Activated naive CD8-positive, alpha-beta T cell treated with anti-CD3 and anti-CD28 coated beads for 36 hours (primary cell): ENCODE measurements around the gene CACNG7. TPM values are rescaled to one million over a fixed set of nuclear protein-coding genes. Genes with fewer than 3 reads are reported as not detected.

Experiments
- DNase-seq: peaks from one replicate; pipeline ENCODE4 v3.0.0; 2021
- H3K27ac Mint-ChIP-seq: one replicate; pipeline ENCODE4 v1.8.0; 2022; ENCODE audit warnings: mild to moderate bottlenecking, moderate library complexity, mixed read lengths
- H3K27me3 Mint-ChIP-seq: one replicate; pipeline ENCODE4 v1.8.0; 2022; ENCODE audit warnings: mild to moderate bottlenecking, mixed read lengths
- H3K36me3 Mint-ChIP-seq: one replicate; pipeline ENCODE4 v1.8.0; 2021; ENCODE audit warnings: mild to moderate bottlenecking, mixed read lengths
- H3K4me1 Mint-ChIP-seq: one replicate; pipeline ENCODE4 v1.8.0; 2021; ENCODE audit warnings: mixed read lengths
- H3K4me3 Mint-ChIP-seq: one replicate; pipeline ENCODE4 v1.8.0; 2022; ENCODE audit warnings: mild to moderate bottlenecking, moderate library complexity, mixed read lengths
- H3K9me3 Mint-ChIP-seq: one replicate; pipeline ENCODE4 v1.8.0; 2022; ENCODE audit warnings: mixed read lengths
- total RNA-seq, 2 experiments: library from RNA; stranded (reverse); gene quantifications; one replicate each; pipeline ENCODE4 v1.2.3, GENCODE V29; 2021

CACNG7 gene
- total RNA-seq, 2 experiments from 2014 or later = not detected

DNA sequence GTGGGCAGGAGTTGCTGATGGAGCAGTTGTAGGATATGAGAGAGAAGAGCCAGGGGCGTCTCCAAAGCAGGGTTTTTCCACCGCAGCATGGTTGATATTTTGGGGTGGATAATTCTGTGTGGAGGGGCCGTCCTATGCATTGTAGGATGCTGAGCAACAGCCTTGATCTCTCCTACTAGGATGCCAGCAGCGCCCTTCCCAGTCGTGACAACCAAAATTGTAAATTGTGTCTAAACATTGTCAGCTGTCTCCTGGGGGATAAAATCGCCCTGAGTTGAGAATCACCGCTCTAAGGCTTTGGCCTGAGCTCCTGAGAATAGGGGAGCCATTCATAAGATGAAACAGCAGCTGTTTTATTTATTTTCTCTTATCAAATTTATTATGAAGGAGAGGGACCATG is 57.9 kb downstream of the CACNG7 start:
- Mint-ChIP-seq H3K4me3 (no peak overlapping the region), H3K27me3 (peaks cover 79% of the 10 kb centered on the region), H3K9me3 (no peaks in the 10 kb centered on the region), H3K4me1 (no peaks in the 10 kb centered on the region), H3K27ac (no peak overlapping the region), H3K36me3 (no peaks in the 10 kb centered on the region)
- no peak for DNase-seq

DNA sequence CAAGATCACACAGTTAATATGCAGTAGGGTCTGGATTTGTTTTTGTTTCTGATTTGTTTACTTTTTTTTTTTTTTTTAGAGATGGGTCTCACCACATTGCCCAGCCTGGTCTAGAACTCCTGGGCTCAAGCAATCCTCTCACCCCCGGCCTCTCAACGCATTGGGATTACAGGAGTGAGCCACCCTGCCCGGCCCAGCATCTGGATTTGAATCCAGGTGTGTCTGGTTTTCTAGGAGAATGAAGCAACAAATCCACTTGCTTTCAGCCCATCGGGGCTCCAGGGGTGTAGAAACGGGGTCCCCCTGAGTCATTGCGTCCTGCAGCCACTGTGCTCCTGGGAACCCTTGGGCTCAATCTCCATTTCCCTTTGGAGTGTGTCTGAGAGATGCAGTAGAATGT is 60.3 kb downstream of the CACNG7 start:
- DNase-seq = no peak
- Mint-ChIP-seq H3K4me3 (no peak overlapping the region), H3K27ac (no peak overlapping the region), H3K36me3 (no peaks in the 10 kb centered on the region), H3K9me3 (no peaks in the 10 kb centered on the region), H3K4me1 (no peaks in the 10 kb centered on the region), H3K27me3 (peaks cover 74% of the 10 kb centered on the region)

DNA sequence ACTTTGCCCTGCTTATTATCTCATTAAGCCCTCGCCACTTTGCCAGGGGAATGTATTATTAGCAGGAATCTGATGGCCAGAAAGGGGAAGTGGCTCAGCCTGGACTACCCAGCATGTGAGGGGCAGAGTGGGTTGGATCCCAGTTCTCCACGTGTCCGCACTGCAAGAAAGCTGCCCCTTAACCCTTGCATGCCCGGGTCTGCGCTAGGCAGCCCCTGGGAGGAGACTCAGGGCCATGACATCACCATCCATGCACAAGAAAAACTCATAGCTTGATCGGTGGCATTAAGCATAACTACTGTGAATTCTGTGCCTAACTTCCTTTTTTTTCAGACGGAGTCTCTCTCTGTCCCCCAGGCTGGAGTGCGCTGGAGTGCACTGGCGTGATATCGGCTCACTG is 62.6 kb downstream of the CACNG7 start:
- no peaks in the 10 kb centered on the region for H3K36me3 Mint-ChIP-seq
- no peak for DNase-seq
- no peak overlapping the region for H3K27ac Mint-ChIP-seq
- H3K4me1 Mint-ChIP-seq = no peaks in the 10 kb centered on the region
- H3K9me3 Mint-ChIP-seq = no peaks in the 10 kb centered on the region
- H3K4me3 Mint-ChIP-seq = no peak overlapping the region
- peaks cover 67% of the 10 kb centered on the region for H3K27me3 Mint-ChIP-seq

GRCh38 chr19:53977429-53977990 is 68.4 kb downstream of the CACNG7 start:
- Mint-ChIP-seq H3K27ac (no peak overlapping the region), H3K36me3 (peaks cover 13% of the 10 kb centered on the region), H3K9me3 (peaks cover 13% of the 10 kb centered on the region)

GRCh38 chr19:53977991-53978731 is 69.1 kb downstream of the CACNG7 start:
- peaks cover 13% of the 10 kb centered on the region for H3K9me3 Mint-ChIP-seq
- peaks cover 22% of the 10 kb centered on the region for H3K4me1 Mint-ChIP-seq
- no peak overlapping the region for H3K27ac Mint-ChIP-seq
- H3K4me3 Mint-ChIP-seq = peak overlapping the region; percentile 43
- peaks cover 65% of the 10 kb centered on the region for H3K27me3 Mint-ChIP-seq
- DNase-seq = peak; percentile 35
- peaks cover 13% of the 10 kb centered on the region for H3K36me3 Mint-ChIP-seq

More at GRCh38 chr19:53977429-53977990, 68.4 kb downstream of the CACNG7 start:
- Mint-ChIP-seq H3K4me3 (peak overlapping the region; percentile 43), H3K4me1 (peaks cover 22% of the 10 kb centered on the region), H3K27me3 (peaks cover 72% of the 10 kb centered on the region)
- DNase-seq = peak; percentile 53

GRCh38 chr19:53978975-53979801 is 70.1 kb downstream of the CACNG7 start:
- peaks cover 64% of the 10 kb centered on the region for H3K27me3 Mint-ChIP-seq
- peaks cover 13% of the 10 kb centered on the region for H3K36me3 Mint-ChIP-seq
- H3K4me1 Mint-ChIP-seq = peaks cover 22% of the 10 kb centered on the region
- no peak for DNase-seq
- H3K9me3 Mint-ChIP-seq = peaks cover 13% of the 10 kb centered on the region
- H3K27ac Mint-ChIP-seq = no peak overlapping the region
- H3K4me3 Mint-ChIP-seq = peak overlapping the region; percentile 51

GRCh38 chr19:53980539-53981375 is 71.7 kb downstream of the CACNG7 start:
- Mint-ChIP-seq H3K27ac (no peak overlapping the region), H3K9me3 (peaks cover 13% of the 10 kb centered on the region), H3K4me1 (peaks cover 22% of the 10 kb centered on the region), H3K4me3 (peak overlapping the region; percentile 66), H3K27me3 (peaks cover 58% of the 10 kb centered on the region), H3K36me3 (peaks cover 13% of the 10 kb centered on the region)
- DNase-seq = no peak

- H3K4me3 Mint-ChIP-seq = no peak overlapping the region
- no peak overlapping the region for H3K27ac Mint-ChIP-seq
- peaks cover 13% of the 10 kb centered on the region for H3K9me3 Mint-ChIP-seq
- peaks cover 13% of the 10 kb centered on the region for H3K36me3 Mint-ChIP-seq
- peaks cover 22% of the 10 kb centered on the region for H3K4me1 Mint-ChIP-seq
- no peak for DNase-seq
- peaks cover 53% of the 10 kb centered on the region for H3K27me3 Mint-ChIP-seq
Measured at GRCh38 chr19:53981376-53981951, 72.4 kb downstream of the CACNG7 start.

DNA sequence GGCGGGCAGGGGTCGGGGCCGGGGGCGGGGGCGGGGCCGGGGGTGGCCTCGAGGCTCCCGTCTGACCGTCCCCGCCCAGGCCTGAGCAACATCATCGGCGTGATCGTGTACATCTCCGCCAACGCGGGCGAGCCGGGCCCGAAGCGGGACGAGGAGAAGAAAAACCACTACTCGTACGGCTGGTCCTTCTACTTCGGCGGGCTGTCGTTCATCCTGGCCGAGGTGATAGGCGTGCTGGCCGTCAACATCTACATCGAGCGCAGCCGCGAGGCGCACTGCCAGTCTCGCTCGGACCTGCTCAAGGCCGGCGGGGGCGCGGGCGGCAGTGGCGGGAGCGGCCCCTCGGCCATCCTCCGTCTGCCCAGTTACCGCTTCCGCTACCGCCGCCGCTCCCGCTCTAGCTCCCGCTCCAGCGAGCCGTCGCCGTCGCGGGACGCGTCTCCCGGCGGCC is 72.9 kb downstream of the CACNG7 start:
- Mint-ChIP-seq H3K4me1 (peaks cover 22% of the 10 kb centered on the region), H3K27me3 (peaks cover 47% of the 10 kb centered on the region), H3K27ac (no peak overlapping the region), H3K36me3 (peaks cover 13% of the 10 kb centered on the region), H3K9me3 (peaks cover 13% of the 10 kb centered on the region), H3K4me3 (no peak overlapping the region)
- DNase-seq = no peak

GRCh38 chr19:53982611-53983010 is 73.5 kb downstream of the CACNG7 start:
- Mint-ChIP-seq H3K4me1 (peaks cover 20% of the 10 kb centered on the region), H3K27me3 (peaks cover 42% of the 10 kb centered on the region), H3K36me3 (peaks cover 13% of the 10 kb centered on the region), H3K27ac (no peak overlapping the region), H3K9me3 (peaks cover 13% of the 10 kb centered on the region), H3K4me3 (no peak overlapping the region)
- peak; percentile 19 for DNase-seq

DNA sequence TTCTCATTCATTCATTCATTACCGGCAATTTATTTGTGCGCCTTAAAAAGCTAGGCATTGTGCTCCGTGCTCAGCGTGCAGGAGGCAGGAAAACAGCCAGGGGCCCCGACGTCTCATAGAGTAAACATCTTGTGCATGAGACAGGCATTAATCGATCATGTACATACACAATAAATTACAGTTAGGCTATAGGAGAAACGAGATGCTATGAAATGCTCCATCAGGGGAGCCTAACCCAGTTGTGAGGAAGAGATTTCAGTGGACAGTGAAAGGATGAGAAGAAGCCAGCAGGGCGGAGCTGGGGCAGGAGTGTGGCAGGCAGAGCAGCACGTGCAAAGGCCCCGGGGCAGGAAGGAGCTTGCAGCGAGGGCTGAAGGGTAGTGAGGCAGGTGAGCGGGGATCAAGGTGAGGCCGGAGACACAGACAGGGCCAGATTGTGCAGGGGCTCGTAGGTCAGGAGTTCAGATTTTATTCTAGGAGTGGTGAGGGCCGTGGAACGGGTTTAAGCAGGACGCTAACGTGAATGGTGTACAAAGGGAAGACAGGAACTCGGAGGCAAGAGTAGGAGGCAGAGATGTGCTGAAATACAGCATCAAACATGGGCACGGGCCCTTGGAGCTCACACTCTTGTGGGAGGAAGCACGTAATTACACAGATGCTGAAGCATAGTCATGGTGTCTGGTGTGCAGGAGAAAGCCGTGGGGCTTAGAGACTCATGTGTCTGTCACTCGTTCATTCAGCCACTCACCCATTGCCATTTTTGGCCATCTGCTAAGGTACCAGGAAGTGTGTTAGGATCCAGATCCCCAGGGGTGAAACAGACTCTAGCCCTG is 74.6 kb downstream of the CACNG7 start:
- Mint-ChIP-seq H3K27me3 (peaks cover 31% of the 10 kb centered on the region), H3K4me3 (no peak overlapping the region), H3K9me3 (peaks cover 13% of the 10 kb centered on the region), H3K36me3 (peaks cover 13% of the 10 kb centered on the region), H3K4me1 (peaks cover 15% of the 10 kb centered on the region), H3K27ac (no peak overlapping the region)
- no peak for DNase-seq

GRCh38 chr19:53985863-53986262 is 76.8 kb downstream of the CACNG7 start:
- Mint-ChIP-seq H3K4me1 (no peaks in the 10 kb centered on the region), H3K27me3 (peaks cover 10% of the 10 kb centered on the region), H3K36me3 (peaks cover 1% of the 10 kb centered on the region), H3K27ac (no peak overlapping the region), H3K4me3 (no peak overlapping the region), H3K9me3 (peaks cover 1% of the 10 kb centered on the region)
- no peak for DNase-seq

- no peaks in the 10 kb centered on the region for H3K9me3 Mint-ChIP-seq
- peaks cover 24% of the 10 kb centered on the region for H3K27me3 Mint-ChIP-seq
- H3K27ac Mint-ChIP-seq = no peak overlapping the region
- no peaks in the 10 kb centered on the region for H3K36me3 Mint-ChIP-seq
- no peak overlapping the region for H3K4me3 Mint-ChIP-seq
- H3K4me1 Mint-ChIP-seq = peaks cover 4% of the 10 kb centered on the region
- DNase-seq = no peak
Measured at GRCh38 chr19:53988981-53989380, 79.9 kb downstream of the CACNG7 start.
